K562 (cell line): Measurements from ENCODE around the gene ABCF3. TPM values are rescaled to one million over a fixed set of nuclear protein-coding genes. Genes with fewer than 3 reads are reported as not detected.

Experiments used
- ATAC-seq: fragments of 200-7000 bp; cut with Tn5 transposase; 3 replicates; pipeline ENCODE4 v1.9.1; 2020; ENCODE audit warnings: moderate library complexity
- BruUV-seq: library from RNA; stranded (reverse); fragments of 400-500 nt; replicated peaks from 2 replicates; lab custom pipeline; 2021; lab: Mats Ljungman, UMichigan
- CTCF ChIA-PET: fragments of 300-600 bp; formaldehyde crosslinking; extraction: SDS; loops from one replicate; lab custom pipeline; 2021; ENCODE audit warnings: low intra/inter-chr PET ratio; lab: Yijun Ruan, JAX
- POLR2A ChIA-PET: fragments of 300-600, 350-650 bp; sonication (Branson Sonifier 250); formaldehyde crosslinking; extraction: SDS; loops from one replicate; lab custom pipeline; 2021; ENCODE audit warnings: antibody characterized with exemption, inconsistent platforms; lab: Yijun Ruan, JAX
- DNase-seq, 4 experiments: peaks; one replicate each; pipeline versions ENCODE4 v3.0.0 to v3.0.0-alpha.2; 2011 to 2018; ENCODE audit warnings: low spot score in 3 of 4, mixed read lengths in 3 of 4; ENCODE audit errors: extremely low read depth in 1 of 4
- FAIRE-seq: peaks from 2 replicates; lab custom pipeline; 2011; peaks lifted over from hg19 to GRCh38; lab: Jason Lieb, UNC
- H2AFZ ChIP-seq: 2 replicates; pipeline ENCODE4 v1.6.0; 2011; ENCODE audit warnings: low read depth, low read length, control low read depth, inconsistent platforms
- H3K27ac ChIP-seq: fragments of 200-600 bp; 3 replicates; pipeline ENCODE4 v1.8.0; 2011; ENCODE audit warnings: low read depth, mild to moderate bottlenecking, control low read depth, inconsistent platforms, low read length, moderate library complexity, mixed read lengths; ENCODE audit errors: extremely low read depth
- H3K27me3 ChIP-seq, 2 experiments: fragments of 300-600 bp in 1 of 2; 2 replicates in 1 of 2; 3 replicates in 1 of 2; pipeline versions ENCODE4 v1.6.0 to v1.8.0; 2011; ENCODE audit warnings: inconsistent platforms in 2 of 2, low read length in 2 of 2, mild to moderate bottlenecking in 1 of 2, mixed read lengths in 1 of 2, moderate library complexity in 1 of 2; ENCODE audit not compliant: control insufficient read depth in 2 of 2, insufficient read depth in 2 of 2
- H3K36me3 ChIP-seq: fragments of 300-600 bp; 3 replicates; pipeline ENCODE4 v1.8.0; 2011; ENCODE audit warnings: mild to moderate bottlenecking, low read length, inconsistent platforms; ENCODE audit not compliant: control insufficient read depth, insufficient read depth
- H3K4me1 ChIP-seq, 2 experiments: fragments of 200-600 bp in 1 of 2; replicated peaks in 1 of 2; 2 replicates in 1 of 2; 3 replicates in 1 of 2; pipeline versions ENCODE4 v1.5.1 to v1.8.0; 2011; ENCODE audit warnings: inconsistent platforms in 2 of 2, low read length in 2 of 2, mild to moderate bottlenecking in 1 of 2, mixed read lengths in 1 of 2, moderate library complexity in 1 of 2; ENCODE audit not compliant: control insufficient read depth in 2 of 2, insufficient read depth in 2 of 2
- H3K4me2 ChIP-seq: 2 replicates; pipeline ENCODE4 v1.6.1; 2011; ENCODE audit warnings: low read length, control low read depth, inconsistent platforms, mixed read lengths; ENCODE audit not compliant: insufficient read depth
- H3K4me3 ChIP-seq: fragments of 200-600 bp; sonication (generic), shearing (Covaris generic); 2 replicates; pipeline ENCODE4 v1.5.1; 2016; ENCODE audit warnings: control low read depth, inconsistent platforms
- H3K79me2 ChIP-seq: fragments of 200-600 bp; 3 replicates; pipeline ENCODE4 v1.8.0; 2011; ENCODE audit warnings: low read length, inconsistent platforms; ENCODE audit not compliant: control insufficient read depth, insufficient read depth
- H3K9ac ChIP-seq, 2 experiments: 2 replicates each; pipeline versions ENCODE4 v1.6.0 to v1.6.1; 2011; ENCODE audit warnings: low read depth in 2 of 2, low read length in 2 of 2, control low read depth in 1 of 2, inconsistent platforms in 1 of 2, mild to moderate bottlenecking in 1 of 2, mixed read lengths in 1 of 2; ENCODE audit not compliant: insufficient read depth in 1 of 2
- H3K9me1 ChIP-seq: one replicate; pipeline ENCODE4 v1.6.0; 2011; ENCODE audit warnings: inconsistent platforms, mild to moderate bottlenecking, low read length, moderate library complexity; ENCODE audit not compliant: control insufficient read depth, insufficient read depth
- H3K9me3 ChIP-seq: replicated peaks from 2 replicates; pipeline ENCODE4 v1.5.1; 2011; ENCODE audit warnings: low read depth, low read length, inconsistent platforms; ENCODE audit not compliant: control insufficient read depth, insufficient read depth
- H4K20me1 ChIP-seq: replicated peaks from 2 replicates; pipeline ENCODE4 v1.6.1; 2011; ENCODE audit warnings: low read length, inconsistent platforms, mixed read lengths; ENCODE audit not compliant: control insufficient read depth, insufficient read depth
- FOS ChIP-seq: IDR thresholded peaks from 3 replicates; pipeline ENCODE4 v1.6.1; 2011; ENCODE audit not compliant: insufficient read length; ENCODE audit errors: extremely low read depth
- FOXK1 ChIP-seq: sonication (generic); formaldehyde crosslinking; IDR thresholded peaks from 2 replicates; pipeline ENCODE4 v1.8.0; 2022; ENCODE audit warnings: missing genetic modification reagents, mild to moderate bottlenecking, borderline replicate concordance
- FOXM1 ChIP-seq, 2 experiments: fragments of 450-650 bp in 1 of 2; sonication (generic) in 1 of 2; formaldehyde crosslinking in 1 of 2; IDR thresholded peaks; 2 replicates each; pipeline versions ENCODE4 v1.6.1 to v1.9.0; 2017 to 2022; ENCODE audit warnings: low read depth in 2 of 2, mild to moderate bottlenecking in 2 of 2, missing genetic modification reagents in 1 of 2, moderate library complexity in 1 of 2
- JUNB ChIP-seq: fragments of 450-650 bp; formaldehyde crosslinking; conservative IDR thresholded peaks from 2 replicates; pipeline ENCODE4 v1.4.0; 2020; ENCODE audit warnings: mild to moderate bottlenecking
- NEUROD1 ChIP-seq: fragments of 150-350 bp; IDR thresholded peaks from 2 replicates; pipeline ENCODE4 v1.6.1; 2014; ENCODE audit warnings: borderline replicate concordance, low read length, low read depth; ENCODE audit not compliant: partially characterized antibody
- PCBP2 ChIP-seq: fragments of 200-400 bp; formaldehyde crosslinking; IDR thresholded peaks from 2 replicates; pipeline ENCODE4 v1.6.1; 2018; ENCODE audit warnings: low read length, low read depth, mild to moderate bottlenecking, moderate library complexity; ENCODE audit not compliant: poor library complexity, severe bottlenecking
- RFX5 ChIP-seq: IDR thresholded peaks from 2 replicates; pipeline ENCODE4 v1.6.1; 2011; ENCODE audit warnings: low read depth, mild to moderate bottlenecking, improper control_type of control experiment, low read length
- ZBTB8A ChIP-seq: fragments of 450-650 bp; IDR thresholded peaks from 2 replicates; pipeline ENCODE4 v1.6.1; 2018; ENCODE audit warnings: mild to moderate bottlenecking, moderate library complexity; ENCODE audit not compliant: partially characterized antibody
- ZKSCAN8 ChIP-seq: fragments of 200-800 bp; sonication (Bioruptor generic); IDR thresholded peaks from 2 replicates; pipeline ENCODE4 v1.6.1; 2016; ENCODE audit warnings: missing genetic modification characterization, missing compliant biosample characterization
- ZNF239 ChIP-seq: fragments of 250-450 bp; sonication (Bioruptor Pico); IDR thresholded peaks from 2 replicates; pipeline ENCODE4 v1.4.0; 2020; ENCODE audit warnings: mild to moderate bottlenecking
- ZNF586 ChIP-seq: fragments of 450-650 bp; formaldehyde crosslinking; conservative IDR thresholded peaks from 2 replicates; pipeline ENCODE4 v1.4.0; 2020; ENCODE audit warnings: mild to moderate bottlenecking, moderate library complexity
- WGBS: fragments of 100-300 bp; shearing (Covaris generic); methylation state at CpG from one replicate; pipeline ENCODE4 v1.1.6; 2016; ENCODE audit warnings: low coverage, mixed read lengths; ENCODE audit not compliant: insufficient coverage; ENCODE audit errors: missing lambda C conversion rate; 5-methylcytosine and 5-hydroxymethylcytosine counted together
- in situ Hi-C: fragments of 300-500 bp; cut with MboI; formaldehyde crosslinking; loops from 4 replicates; pipeline ENCODE4 v1.15.0; 2018; ENCODE audit warnings: inconsistent platforms, mixed read lengths
- intact Hi-C: fragments of 100-400 bp; cut with micrococcal nuclease; formaldehyde crosslinking; loops from 2 replicates; pipeline ENCODE4 v1.14.2; 2022
- polyA plus RNA-seq, 8 experiments: library from polyadenylated mRNA; depleted of rRNA in 4 of 8; stranded (reverse) in 5 of 8; unstranded in 3 of 8; fragments of >200 nt; fragmentation: Nextera tagmentation in 2 of 8; fragmentation: Illumina TruSeq in 1 of 8; extraction: Ambion mirVana in 2 of 8; extraction: Trizol in 1 of 8; gene quantifications; 2 replicates each; pipeline versions ENCODE4 v1.2.1 to v1.2.3, GENCODE V29; 2011 to 2014; ENCODE audit warnings: inconsistent platforms in 1 of 8, missing spikeins in 1 of 8
- total RNA-seq, 7 experiments: library from RNA; depleted of rRNA in 6 of 7; stranded (reverse); fragments of >200 nt in 6 of 7; fragmentation: Illumina TruSeq in 2 of 7; extraction: Trizol in 2 of 7; gene quantifications; 2 replicates each; pipeline versions ENCODE4 v1.2.1 to v1.2.3, GENCODE V29; 2011 to 2021; ENCODE audit warnings: low replicate concordance in 1 of 7
- TF ChIP-seq, protein P1 (sequence below): fragments of 250-450 bp; sonication (Bioruptor Pico); IDR thresholded peaks from 2 replicates; pipeline ENCODE4 v1.8.0; 2021; ENCODE audit warnings: borderline replicate concordance, mild to moderate bottlenecking, moderate library complexity; ENCODE audit not compliant: poor library complexity, severe bottlenecking
- TF ChIP-seq, protein P2 (sequence below): fragments of 250-450 bp; sonication (Bioruptor Pico); IDR thresholded peaks from 2 replicates; pipeline ENCODE4 v1.9.0; 2021; ENCODE audit warnings: mild to moderate bottlenecking, inconsistent platforms
- TF ChIP-seq, protein P3 (sequence below): sonication (generic); formaldehyde crosslinking; IDR thresholded peaks from 2 replicates; pipeline ENCODE4 v1.4.0; 2020; ENCODE audit warnings: mild to moderate bottlenecking, missing genetic modification reagents

ABCF3 gene
- total and polyA plus RNA-seq, 9 of the 15 experiments (the other 6 are each of a cell fraction or from before 2014, with no cell fraction given) = 6.7 to 77.9 (median 45.1) TPM

DNA sequence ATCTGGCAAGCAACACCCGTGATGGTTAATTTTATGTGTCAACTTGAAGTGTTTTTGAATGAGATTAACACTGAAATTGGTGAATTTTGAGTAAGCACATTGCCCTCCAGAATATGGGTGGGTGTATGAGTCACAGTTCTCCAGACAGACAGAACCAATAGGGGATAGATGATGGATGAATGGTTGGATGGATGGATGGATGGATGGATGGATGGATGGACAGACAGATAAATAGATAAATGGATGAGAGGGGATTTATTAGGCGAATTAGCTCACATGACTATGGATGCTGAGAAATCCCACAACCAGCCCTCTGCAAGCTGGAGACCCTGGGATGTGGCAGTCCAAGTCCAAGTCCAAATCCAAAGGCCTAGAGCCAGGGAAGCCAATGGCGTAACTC lies 37.9 kb downstream of the ABCF3 start:
- Histone ChIP-seq H3K27ac (no peak overlapping the region), H3K27me3 (peaks cover 23 to 46% of the 10 kb centered on the region in 2 experiments), H3K79me2 (no peaks in the 10 kb centered on the region), H2AFZ (no peak overlapping the region), H3K9me1 (no peaks in the 10 kb centered on the region), H4K20me1 (peaks cover 11% of the 10 kb centered on the region), H3K4me3 (no peak overlapping the region), H3K36me3 (no peaks in the 10 kb centered on the region), H3K4me2 (no peak overlapping the region), H3K9ac (no peak overlapping the region), H3K9me3 (no peaks in the 10 kb centered on the region), H3K4me1 (peaks cover 0 to 4% of the 10 kb centered on the region in 2 experiments; a peak in 2 of 5 replicates)
- CTCF ChIA-PET = no interaction called here
- in situ Hi-C loops = no loop called here
- no peak for ATAC-seq
- intact Hi-C loops = no loop called here
- no peak for DNase-seq
- POLR2A ChIA-PET = no interaction called here
- no peak for TF ChIP-seq PCBP2
- TF ChIP-seq RFX5 = no peak
- TF ChIP-seq ZKSCAN8 (CRISPR knock-in tag) = no peak
- TF ChIP-seq, protein P1, sequence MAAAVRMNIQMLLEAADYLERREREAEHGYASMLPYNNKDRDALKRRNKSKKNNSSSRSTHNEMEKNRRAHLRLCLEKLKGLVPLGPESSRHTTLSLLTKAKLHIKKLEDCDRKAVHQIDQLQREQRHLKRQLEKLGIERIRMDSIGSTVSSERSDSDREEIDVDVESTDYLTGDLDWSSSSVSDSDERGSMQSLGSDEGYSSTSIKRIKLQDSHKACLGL = no peak
- TF ChIP-seq, protein P2, sequence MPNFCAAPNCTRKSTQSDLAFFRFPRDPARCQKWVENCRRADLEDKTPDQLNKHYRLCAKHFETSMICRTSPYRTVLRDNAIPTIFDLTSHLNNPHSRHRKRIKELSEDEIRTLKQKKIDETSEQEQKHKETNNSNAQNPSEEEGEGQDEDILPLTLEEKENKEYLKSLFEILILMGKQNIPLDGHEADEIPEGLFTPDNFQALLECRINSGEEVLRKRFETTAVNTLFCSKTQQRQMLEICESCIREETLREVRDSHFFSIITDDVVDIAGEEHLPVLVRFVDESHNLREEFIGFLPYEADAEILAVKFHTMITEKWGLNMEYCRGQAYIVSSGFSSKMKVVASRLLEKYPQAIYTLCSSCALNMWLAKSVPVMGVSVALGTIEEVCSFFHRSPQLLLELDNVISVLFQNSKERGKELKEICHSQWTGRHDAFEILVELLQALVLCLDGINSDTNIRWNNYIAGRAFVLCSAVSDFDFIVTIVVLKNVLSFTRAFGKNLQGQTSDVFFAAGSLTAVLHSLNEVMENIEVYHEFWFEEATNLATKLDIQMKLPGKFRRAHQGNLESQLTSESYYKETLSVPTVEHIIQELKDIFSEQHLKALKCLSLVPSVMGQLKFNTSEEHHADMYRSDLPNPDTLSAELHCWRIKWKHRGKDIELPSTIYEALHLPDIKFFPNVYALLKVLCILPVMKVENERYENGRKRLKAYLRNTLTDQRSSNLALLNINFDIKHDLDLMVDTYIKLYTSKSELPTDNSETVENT (CRISPR knock-in tag) = no peak
- TF ChIP-seq ZNF586 = no peak
- TF ChIP-seq NEUROD1 = no peak
- no peak for TF ChIP-seq FOS
- TF ChIP-seq FOXK1 = no peak
- no peak for TF ChIP-seq ZBTB8A
- TF ChIP-seq FOXM1 (IDR thresholded peaks at IDR 0.05; ENCODE audit: low read depth) = no peak
- TF ChIP-seq FOXM1 (CRISPR knock-in tag; IDR thresholded peaks at IDR 0.05; ENCODE audit: low read depth) = no peak
- TF ChIP-seq JUNB (CRISPR knock-in tag) = no peak
- TF ChIP-seq ZNF239 (CRISPR knock-in tag) = no peak
- TF ChIP-seq, protein P3, sequence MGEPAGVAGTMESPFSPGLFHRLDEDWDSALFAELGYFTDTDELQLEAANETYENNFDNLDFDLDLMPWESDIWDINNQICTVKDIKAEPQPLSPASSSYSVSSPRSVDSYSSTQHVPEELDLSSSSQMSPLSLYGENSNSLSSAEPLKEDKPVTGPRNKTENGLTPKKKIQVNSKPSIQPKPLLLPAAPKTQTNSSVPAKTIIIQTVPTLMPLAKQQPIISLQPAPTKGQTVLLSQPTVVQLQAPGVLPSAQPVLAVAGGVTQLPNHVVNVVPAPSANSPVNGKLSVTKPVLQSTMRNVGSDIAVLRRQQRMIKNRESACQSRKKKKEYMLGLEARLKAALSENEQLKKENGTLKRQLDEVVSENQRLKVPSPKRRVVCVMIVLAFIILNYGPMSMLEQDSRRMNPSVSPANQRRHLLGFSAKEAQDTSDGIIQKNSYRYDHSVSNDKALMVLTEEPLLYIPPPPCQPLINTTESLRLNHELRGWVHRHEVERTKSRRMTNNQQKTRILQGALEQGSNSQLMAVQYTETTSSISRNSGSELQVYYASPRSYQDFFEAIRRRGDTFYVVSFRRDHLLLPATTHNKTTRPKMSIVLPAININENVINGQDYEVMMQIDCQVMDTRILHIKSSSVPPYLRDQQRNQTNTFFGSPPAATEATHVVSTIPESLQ (CRISPR knock-in tag) = no peak
- no peak for FAIRE-seq
- 14% methylated on average over 3 of the region's 3 CpGs for WGBS
- no TSS peak for BruUV-seq
